Measurements from ENCODE around the gene OBSCN.
A peak's percentile ranks its signal among the peaks of the same experiment; 100 is the strongest.

OBSCN gene

GRCh38 chr1:228207851-228208821, at the start of gene OBSCN:
OBSCN (plus strand) TSS chr1:228208044; CDS start chr1:228211784, 3,740 bp downstream.
- DNase-seq, result no peak

GRCh38 chr1:228158151-228159007, 49.5 kb upstream of the OBSCN start:
- DNase-seq, result no peak

GRCh38 chr1:228159008-228159665, 48.7 kb upstream of the OBSCN start:
- no peak for DNase-seq

- no peak for DNase-seq
These were observed 47.6 kb upstream of the OBSCN start for GRCh38 chr1:228160201-228160761.

GRCh38 chr1:228161362-228161761, 46.5 kb upstream of the OBSCN start:
- no peak for DNase-seq

- DNase-seq, result no peak
These were observed 46.0 kb upstream of the OBSCN start for GRCh38 chr1:228161866-228162265.

GRCh38 chr1:228162286-228163006, 45.4 kb upstream of the OBSCN start:
- DNase-seq, result no peak

GRCh38 chr1:228163007-228163753, 44.7 kb upstream of the OBSCN start:
- no peak for DNase-seq

GRCh38 chr1:228163776-228164519, 43.9 kb upstream of the OBSCN start:
- no peak for DNase-seq

GRCh38 chr1:228164561-228165371, 43.1 kb upstream of the OBSCN start:
- DNase-seq, result no peak

GRCh38 chr1:228165372-228166169, 42.3 kb upstream of the OBSCN start, which contains the start of gene IBA57:
IBA57 (plus strand) TSS chr1:228165804; CDS start chr1:228165817, 13 bp downstream.
- DNase-seq, result peak; percentile 96

- peak; percentile 72 for DNase-seq
These were observed 41.5 kb upstream of the OBSCN start for GRCh38 chr1:228166170-228166936.

- DNase-seq, result no peak
These were observed 39.1 kb upstream of the OBSCN start for GRCh38 chr1:228168563-228169270.

- DNase-seq, result no peak
These were observed 38.5 kb upstream of the OBSCN start for GRCh38 chr1:228169345-228169744.

- no peak for DNase-seq
These were observed 37.2 kb upstream of the OBSCN start for GRCh38 chr1:228170666-228171065.

- no peak for DNase-seq
These were observed 36.5 kb upstream of the OBSCN start for GRCh38 chr1:228171221-228171891.

All from NCI-H2171 treated with DMSO at 0.1 percent for 48 hours (cell line).